Activated CD8-positive, alpha-beta memory T cell treated with anti-CD3 and anti-CD28 coated beads for 24 hours (primary cell): Measurements from ENCODE around the gene PAM.
"Not testable (repeated sequence)": the region's sequence is repeated elsewhere in the genome, so short reads cannot be mapped to it uniquely, and the experiment has no call there.

ENCODE experiments used
- DNase-seq: peaks from one replicate; pipeline ENCODE4 v3.0.0-alpha.2; 2020

Gene PAM

DNA sequence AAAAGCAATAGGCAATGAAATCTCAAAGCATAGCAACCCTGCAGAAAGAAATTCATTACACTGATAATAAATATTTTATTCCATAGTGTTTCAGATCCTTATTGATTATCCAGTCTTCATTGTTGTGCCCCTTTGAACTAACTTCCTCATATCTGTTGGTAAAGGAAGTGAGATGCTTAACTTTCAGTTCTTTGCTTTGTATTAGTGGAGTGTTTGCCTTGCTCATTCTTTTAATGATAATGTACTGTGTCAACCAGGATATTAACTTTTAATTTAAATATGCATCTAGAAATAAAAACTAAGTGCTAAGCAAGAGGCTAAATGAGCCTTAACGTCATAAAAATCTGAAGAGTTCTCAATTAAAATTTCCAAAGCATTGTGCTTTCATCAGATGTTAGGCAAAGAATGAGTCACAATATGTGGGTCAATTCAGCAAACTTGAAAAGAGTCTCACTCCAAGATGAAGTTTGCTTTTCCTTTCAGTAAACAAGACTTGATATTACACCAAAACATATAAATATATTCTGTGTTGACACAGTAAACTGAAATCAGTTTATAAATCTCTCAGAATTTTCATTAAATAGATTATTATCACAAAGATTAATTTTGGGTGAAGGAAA is 258.9 kb downstream of the PAM start:
- DNase-seq: no peak

DNA sequence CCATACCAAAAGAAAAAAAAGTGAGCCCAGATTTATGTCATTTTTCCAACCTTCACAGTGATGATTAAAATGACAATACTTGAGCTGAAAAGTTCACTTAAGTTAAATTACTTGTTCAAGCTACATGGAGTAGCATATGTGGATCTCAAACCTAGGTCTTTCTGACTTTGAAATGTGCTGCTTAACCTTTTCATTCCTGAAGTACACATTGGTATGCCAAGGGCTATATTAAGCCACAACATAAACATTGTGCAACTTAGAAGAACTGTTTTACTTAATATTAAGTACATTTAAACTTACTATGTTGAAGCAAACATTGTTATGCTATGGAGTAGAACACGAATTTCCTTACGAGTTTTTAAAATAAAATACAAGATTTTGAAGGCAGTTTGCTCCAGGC is 259.9 kb downstream of the PAM start:
- no peak for DNase-seq

DNA sequence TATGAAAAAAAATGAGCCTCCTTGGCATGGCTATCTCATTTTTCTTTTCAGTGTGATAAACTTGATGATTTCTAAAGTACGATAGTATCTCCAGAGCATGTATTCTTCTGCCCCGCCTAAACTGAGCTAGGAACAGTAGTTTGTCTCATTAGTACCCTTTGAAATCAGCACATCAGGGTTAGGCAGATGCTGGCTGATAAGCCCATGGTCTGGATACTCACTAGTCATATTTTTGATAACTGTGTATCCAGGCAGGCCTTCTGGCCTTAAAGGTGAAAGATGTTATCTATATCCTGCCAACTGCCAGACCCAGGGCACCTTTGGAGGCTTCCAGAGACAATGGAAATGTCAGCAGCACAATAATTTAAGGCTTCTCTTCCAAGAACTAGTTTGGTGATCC is 261.1 kb downstream of the PAM start:
- no peak for DNase-seq

DNA sequence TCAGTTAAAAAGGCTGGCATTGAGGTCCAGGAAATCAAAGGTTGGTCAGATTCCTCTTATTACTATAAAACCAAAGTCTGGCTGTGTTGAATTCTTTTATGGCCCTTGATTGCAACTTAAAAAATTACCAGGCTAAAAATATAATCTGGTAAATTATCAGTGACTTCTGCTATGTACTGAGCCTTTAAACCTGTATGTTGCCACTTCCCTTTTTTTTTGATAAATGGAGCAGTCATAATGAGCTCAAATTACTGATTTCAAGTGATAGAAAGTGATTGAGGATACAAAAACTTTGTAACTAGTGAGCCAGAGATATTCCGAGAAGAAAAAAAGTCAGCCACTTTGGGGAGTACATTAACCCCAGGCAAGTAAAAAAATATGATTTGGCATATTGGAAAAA is 264.7 kb downstream of the PAM start:
- DNase-seq: no peak

DNA sequence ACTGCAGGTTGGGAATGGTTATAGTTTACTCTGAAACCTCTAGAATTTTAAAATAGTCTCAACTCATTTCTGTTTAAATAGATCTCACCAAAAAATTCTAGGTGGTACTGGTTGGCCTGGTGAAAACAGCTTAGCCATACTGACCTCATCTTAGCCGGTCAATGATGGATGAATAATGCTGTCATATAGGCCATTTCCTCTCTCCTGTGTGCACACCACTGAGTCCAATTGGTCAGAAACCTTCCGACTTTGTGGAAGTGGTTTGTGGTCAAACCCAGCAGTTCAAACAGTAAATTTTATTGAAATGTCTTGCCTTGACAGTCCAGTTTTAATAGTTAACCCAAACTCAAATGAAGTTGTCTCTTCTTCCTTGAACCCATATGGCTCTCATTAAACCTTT is 266.2 kb downstream of the PAM start:
- DNase-seq: no peak

DNA sequence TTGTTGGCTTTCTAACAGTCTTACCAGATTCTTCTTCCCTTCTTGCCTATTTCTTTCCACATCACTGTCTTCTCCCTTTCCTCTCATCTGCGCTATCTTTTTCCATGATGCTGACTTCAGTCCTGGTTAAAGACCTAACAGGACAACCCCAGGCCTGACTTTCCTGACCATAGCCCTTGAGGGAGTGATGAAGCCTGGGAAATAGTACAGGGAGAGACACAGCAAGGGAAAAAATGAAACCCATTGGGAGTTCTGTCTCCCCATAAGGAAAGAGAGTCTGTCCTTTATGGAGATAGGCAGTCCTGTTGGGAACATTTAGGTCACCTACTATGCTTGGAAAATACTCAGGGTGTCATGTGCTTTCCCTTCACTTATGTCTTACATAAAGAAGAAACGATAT is 272.2 kb downstream of the PAM start:
- DNase-seq: no peak

DNA sequence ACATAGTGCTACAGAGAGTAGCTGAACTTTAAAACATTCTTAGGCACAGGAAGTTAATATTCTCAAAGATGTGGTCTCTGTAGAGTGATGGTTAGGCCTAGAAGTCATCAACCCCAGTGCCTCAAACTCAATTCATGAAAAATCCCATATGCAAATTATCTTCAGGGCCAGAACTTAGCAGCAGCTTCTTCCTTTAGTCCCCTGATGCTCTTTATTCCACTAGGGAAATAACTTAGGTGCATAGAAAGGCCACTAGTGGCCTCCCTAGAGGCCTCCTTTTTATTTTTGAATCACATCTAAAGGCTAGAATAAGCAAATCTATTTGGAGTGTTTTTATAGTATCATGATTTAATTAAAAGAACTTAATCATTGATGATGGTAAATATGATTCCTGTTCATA is 276.5 kb downstream of the PAM start:
- DNase-seq: no peak

DNA sequence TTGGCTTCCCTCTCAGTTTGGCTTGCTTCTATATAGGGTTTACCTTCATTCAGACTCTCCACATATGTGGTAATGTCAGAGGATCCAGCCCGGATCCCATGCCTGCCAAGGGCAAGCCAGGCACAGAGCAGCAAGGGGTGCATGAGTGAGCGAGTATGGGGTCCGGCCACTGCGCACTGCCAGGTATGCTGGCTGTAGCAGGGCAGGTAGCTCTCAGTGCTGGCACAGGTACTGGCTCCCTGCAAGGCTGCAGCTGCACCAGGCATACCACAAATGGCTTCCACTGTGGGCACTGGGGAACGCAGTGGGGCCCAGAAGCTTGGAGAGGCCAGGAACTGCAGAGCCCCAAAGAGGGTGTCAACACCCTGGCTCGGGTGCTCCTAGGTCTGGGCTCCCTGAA is 278.6 kb downstream of the PAM start:
- DNase-seq: no peak

DNA sequence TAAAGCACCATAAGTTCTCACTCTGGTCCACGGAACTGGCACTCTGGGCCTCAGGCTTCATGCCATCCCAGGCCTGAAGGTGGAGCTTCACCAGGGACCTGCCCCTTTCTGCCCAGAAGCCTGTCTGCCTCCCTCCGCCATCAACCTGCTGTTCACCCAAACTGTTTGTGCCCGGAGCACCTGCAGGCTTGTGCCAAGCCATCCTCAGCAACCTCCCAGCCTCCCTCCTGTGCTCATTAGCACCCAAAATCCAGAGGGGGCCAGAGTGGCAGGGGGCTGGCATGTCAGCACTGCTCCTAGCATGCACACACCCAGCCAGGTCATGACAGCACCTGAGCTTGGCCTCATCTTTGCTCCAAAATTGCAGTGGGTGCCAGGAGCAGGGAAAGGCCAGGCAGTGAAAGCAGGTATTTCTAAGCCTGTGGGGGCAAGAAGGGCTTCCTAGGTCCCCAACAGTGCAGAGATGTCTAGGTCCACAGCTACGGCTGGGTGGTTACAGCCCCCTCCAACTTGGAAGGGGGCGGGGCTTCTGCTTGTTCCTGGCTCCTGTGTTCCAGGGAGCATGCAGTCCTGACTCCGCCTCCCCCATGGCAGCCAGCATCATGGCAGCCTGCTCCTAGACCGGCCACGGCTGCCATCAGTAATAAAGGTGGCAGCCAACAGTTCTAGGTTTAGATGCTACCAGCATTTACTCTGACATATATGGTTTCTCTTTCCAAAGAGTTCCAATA is 279.7 kb downstream of the PAM start:
- no peak for DNase-seq

DNA sequence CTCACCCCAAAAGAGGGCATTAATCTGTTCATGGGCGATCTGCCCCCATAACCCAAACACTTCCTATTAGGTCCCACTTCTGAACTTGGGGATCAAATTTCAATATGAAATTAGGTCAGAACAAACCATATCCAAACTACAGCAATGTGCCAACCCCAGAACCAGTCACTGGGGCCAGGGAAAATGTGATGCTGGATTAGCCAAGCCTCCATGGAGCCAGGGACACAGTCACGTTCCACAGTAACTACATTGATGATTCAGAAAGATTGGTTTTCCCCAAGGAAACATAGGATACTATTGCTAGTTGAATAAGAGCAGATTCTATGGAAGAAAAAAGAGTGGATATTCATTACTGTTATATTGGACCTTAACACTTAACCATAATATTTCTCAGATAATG is 280.6 kb downstream of the PAM start:
- no peak for DNase-seq

DNA sequence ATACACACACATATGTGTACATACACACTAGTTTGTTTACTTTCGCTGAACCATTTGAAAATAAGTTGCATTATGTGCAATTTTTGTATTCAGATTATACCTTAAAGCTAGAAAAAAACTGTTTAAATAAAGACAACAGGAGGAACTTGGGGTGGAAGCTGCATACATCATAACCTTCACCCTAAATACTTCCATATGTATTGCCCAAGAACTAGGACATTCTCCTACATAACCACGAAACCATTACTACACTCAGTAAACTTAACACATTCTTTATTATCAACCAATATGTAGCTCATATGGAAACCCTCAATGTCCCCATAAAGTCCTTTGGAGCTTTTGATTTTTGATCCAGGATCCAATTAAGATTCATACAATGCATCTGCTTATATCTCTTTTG is 281.5 kb downstream of the PAM start:
- DNase-seq: no peak

DNA sequence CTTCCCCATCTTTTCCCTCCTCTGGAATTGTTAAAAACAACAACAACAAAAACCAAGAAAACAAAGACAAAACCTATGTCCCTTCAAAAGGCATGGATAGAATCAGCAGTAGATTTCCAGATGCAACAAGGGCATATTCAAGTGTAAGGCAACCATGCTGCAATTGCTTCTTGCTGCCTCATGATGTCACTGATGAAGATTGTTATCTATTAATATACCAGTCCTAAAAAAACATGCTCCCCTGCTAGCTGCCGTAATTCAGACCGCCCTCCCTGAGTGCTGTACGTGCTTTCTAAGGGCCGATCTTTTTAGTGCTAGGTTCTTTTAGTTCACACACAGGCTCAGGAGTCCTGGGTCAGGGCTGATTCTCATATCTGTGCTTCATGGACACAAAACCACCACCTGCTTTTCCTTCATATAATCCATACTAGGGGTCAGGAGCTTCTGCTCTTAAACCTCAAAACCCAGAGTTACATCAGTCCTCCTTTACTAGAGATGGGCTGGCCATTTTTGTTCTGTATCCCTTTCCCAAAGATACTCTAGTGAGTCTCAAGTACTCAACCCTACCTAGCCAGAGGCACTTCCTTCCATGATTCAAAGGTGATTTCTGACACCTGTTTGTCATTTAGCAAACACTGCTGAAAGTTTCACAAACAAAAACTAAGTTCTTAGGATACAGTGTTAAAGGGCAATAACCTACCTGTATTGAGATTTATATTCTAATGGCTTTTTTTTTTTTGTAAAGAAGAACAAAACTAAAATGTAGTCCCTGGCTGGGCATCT is 282.8 kb downstream of the PAM start:
- DNase-seq: no peak

DNA sequence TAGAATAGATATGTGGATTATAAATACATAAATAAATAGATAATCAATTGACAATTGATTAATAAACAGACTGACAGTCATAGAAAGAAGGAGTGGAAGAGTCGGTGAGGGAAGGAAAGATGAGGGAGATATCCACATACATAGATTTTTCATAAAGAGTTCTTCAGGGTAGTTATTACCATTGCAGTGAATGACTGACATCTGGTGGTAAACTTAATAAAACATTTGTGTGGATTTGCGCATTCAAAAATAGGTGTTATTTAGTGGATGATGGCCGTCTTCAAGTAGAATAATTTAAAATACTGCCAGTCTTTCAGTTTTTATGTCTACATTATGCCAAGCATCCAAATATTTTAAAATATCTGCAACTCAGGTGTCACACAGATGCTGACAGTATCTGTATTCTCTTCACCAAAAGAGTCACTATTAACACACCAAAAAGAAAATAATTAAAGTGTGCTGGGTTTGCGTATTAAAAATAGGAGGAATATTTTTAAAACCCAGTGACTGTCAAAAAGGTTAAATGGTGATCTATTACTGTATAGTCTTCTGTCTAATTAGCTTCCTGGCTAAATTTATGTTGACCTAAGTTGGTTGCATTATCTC is 286.1 kb downstream of the PAM start:
- DNase-seq: no peak

DNA sequence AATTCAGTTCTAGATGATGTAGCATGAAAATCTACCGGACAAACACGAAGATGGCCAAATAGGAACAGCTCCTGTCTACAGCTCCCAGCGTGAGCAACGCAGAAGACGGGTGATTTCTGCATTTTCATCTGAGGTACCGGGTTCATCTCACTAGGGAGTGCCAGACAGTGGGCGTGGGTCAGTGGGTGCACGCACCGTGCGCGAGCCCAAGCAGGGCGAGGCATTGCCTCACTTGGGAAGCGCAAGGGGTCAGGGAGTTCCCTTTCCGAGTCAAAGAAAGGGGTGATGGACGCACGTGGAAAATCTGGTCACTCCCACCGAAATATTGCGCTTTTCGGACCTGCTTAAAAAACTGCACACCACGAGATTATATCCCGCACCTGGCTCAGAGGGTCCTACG is 291.6 kb downstream of the PAM start:
- DNase-seq: not testable (repeated sequence)

DNA sequence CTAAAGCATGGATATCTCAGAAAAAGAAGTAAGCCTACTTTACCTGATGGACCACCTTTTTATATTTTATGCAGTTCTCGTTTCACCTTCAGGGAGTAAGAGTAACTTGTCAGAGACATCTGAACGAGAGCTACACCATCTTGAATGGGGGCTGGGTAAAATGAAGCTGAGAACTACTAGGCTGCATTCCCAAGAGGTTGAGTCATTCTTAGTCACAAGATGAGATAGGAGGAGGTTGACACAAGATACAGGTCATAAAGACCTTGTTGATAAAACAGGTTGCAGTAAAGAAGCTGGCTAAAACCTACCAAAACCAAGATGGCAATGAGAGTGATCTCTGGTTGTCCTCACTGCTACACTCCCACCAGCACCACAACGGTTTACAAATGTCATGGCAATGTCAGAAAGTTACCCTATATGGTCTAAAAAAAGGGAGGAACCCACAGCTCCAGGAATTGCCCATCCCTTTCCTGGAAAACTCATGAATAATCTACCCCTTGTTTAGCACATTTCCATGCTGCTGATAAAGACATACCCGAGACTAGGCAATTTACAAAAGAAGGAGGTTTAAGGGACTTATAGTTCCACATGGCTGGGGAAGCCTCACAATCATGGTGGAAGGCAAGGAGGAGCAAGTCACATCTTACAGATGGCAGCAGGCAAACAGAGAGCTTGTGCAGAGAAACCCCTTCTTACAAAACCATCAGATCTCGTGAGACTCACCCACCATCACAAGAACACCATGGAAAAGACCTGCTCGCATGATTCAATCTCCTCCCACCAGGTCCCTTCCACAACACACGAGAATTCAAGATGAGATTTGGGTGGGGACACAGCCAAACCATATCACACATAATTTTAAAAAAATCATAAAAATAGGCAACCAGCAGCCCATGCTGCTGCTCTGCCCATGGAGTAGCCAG is 302.4 kb downstream of the PAM start:
- no peak for DNase-seq

DNA sequence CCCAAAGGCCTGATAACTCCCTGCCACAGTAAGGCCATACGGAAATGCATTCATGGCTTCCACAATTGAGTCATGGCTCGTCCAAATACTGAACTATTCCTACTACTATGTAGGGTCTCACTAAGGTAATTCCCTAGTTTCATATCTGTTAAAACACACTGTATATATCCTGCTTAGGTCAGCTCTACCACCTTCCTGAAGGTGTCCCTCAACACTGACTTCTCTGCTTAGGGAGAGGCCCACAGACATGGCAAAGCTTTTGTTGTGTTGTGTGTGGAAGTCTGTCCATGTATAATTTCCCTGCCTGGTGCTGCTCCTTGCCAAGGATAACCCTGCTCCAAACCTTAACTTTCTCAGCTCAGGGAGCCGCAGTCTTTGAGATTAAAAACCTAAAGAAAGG is 304.4 kb downstream of the PAM start:
- no peak for DNase-seq

DNA sequence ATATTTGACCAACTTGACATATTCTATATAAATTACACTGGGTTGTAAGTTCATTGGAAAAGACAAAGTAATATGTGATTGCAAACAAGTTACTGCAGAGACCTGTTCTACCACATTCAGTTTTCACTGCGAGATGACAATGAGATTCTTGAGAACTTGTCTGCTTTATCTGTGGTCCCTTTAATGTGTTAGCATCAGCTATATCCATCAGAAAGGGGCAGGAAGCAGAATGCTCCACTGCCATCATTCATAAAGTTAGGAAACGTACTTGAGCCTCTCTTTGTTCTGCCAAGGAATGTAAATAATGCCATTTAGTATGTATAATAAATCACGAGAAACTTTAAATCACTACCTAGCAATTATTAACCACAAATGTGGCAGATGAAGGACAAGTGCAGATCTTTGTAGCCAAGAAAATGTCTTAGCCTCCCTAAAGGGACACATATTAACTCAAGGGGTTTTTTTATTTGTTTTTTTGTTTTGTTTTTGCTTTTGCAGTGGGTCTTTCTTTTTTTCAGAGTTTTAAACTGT is 305.4 kb downstream of the PAM start:
- no peak for DNase-seq

DNA sequence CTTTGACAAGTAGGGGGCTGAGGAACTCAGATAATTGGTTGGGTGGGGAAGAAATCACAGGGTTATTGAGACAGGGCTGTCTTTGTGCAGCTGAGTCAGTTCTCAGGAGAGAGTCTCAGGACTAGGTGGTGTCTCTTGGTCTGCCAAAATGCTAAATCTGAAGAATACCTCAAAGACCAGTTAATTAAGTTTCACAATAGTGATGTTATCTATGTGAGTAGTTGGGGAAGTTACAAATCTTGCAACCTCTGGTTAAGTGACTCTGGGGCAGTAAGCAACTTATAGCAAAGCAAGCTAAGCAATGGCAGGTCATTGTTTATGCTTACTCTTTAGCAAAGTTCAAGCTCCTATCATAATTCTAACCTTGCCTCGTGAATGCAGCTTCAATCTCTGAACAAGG is 311.2 kb downstream of the PAM start:
- DNase-seq: no peak

DNA sequence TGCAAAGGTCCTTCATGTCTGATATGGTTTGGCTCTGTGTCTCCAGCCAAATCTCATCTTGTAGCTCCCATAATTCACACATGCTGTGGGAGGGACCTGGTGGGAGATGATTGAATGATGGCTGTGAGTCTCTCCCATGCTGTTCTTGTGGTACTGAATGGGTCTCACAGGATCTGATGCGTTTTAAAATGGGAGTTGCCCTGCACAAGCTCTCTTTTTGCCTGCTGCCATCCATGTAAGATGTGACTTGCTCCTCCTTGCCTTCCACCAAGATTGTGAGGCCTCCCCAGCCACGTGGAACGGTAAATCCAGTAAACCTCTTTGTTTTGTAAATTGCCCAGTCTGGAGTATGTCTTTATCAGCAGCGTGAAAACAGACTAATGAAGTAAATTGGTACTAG is 318.4 kb downstream of the PAM start:
- DNase-seq: not testable (repeated sequence)

DNA sequence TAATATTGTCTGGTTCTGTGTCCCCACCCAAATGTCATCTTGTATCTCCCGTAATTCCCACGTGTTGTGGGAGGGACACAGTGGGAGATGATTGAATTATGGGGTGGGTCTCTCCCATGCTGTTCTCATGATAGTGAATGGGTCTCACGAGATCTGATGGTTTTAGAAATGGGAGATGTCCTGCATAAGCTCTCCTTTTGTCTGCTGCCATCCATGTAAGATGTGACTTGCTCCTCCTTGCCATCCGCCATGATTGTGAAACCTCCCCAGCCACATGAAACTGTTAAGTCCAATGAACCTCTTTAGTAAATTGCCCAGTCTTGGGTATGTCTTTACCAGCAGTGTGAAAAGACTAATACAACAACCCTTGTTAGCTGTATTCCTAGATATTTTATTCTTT is 320.3 kb downstream of the PAM start:
- DNase-seq: no peak
